ENCODE data around the gene NFKBIZ.
"Not testable (repeated sequence)": the region's sequence is repeated elsewhere in the genome, so short reads cannot be mapped to it uniquely, and the experiment has no call there.

Gene NFKBIZ

GRCh38 chr3:101900736-101901135, 51.4 kb downstream of the NFKBIZ start:
- no peak for DNase-seq (ENCODE audit: low read depth, low spot score)
- no peak for TF ChIP-seq EZH2 (IDR thresholded peaks at IDR 0.05)
- TF ChIP-seq POLR2AphosphoS5 (IDR thresholded peaks at IDR 0.05; ENCODE audit: borderline replicate concordance, low read depth, low read length) = no peak
- no peak for TF ChIP-seq FOXP2 (optimal IDR thresholded peaks at IDR 0.05; ENCODE audit: control extremely low read depth, extremely low read length, insufficient read depth)
- no peak overlapping the region for H3K9ac ChIP-seq (ENCODE audit: insufficient read length)
- no peak overlapping the region for H3K27ac ChIP-seq
- no peaks in the 10 kb centered on the region for H3K9me3 ChIP-seq (ENCODE audit: low read depth, low read length)
- H3K36me3 ChIP-seq (ENCODE audit: insufficient read depth, low read length) = no peaks in the 10 kb centered on the region
- H3K4me3 ChIP-seq = no peak overlapping the region

- TF ChIP-seq EZH2 (IDR thresholded peaks at IDR 0.05) = no peak
- TF ChIP-seq POLR2AphosphoS5 (IDR thresholded peaks at IDR 0.05; ENCODE audit: borderline replicate concordance, low read depth, low read length) = no peak
- TF ChIP-seq FOXP2 (optimal IDR thresholded peaks at IDR 0.05; ENCODE audit: control extremely low read depth, extremely low read length, insufficient read depth) = no peak
- no peak overlapping the region for H3K9ac ChIP-seq (ENCODE audit: insufficient read length)
Measured at GRCh38 chr3:101902041-101902440, 52.7 kb downstream of the NFKBIZ start.

GRCh38 chr3:101903451-101903871, 54.1 kb downstream of the NFKBIZ start:
- no peak overlapping the region for H3K9ac ChIP-seq (ENCODE audit: insufficient read length)
- TF ChIP-seq FOXP2 (optimal IDR thresholded peaks at IDR 0.05; ENCODE audit: control extremely low read depth, extremely low read length, insufficient read depth) (no peak), POLR2AphosphoS5 (IDR thresholded peaks at IDR 0.05; ENCODE audit: borderline replicate concordance, low read depth, low read length) (no peak), EZH2 (IDR thresholded peaks at IDR 0.05) (no peak)
- H3K4me3 ChIP-seq = no peak overlapping the region
- DNase-seq (ENCODE audit: low read depth, low spot score) = no peak
- no peak overlapping the region for H3K27ac ChIP-seq
- H3K36me3 ChIP-seq (ENCODE audit: insufficient read depth, low read length) = no peaks in the 10 kb centered on the region
- H3K9me3 ChIP-seq (ENCODE audit: low read depth, low read length) = no peaks in the 10 kb centered on the region

More at GRCh38 chr3:101902041-101902440, 52.7 kb downstream of the NFKBIZ start:
- H3K36me3 ChIP-seq (ENCODE audit: insufficient read depth, low read length) = no peaks in the 10 kb centered on the region
- no peak overlapping the region for H3K27ac ChIP-seq
- DNase-seq (ENCODE audit: low read depth, low spot score) = no peak
- no peak overlapping the region for H3K4me3 ChIP-seq
- H3K9me3 ChIP-seq (ENCODE audit: low read depth, low read length) = no peaks in the 10 kb centered on the region

- not testable (repeated sequence) for H3K27ac ChIP-seq; DNase-seq (ENCODE audit: low read depth, low spot score); H3K36me3 ChIP-seq (ENCODE audit: insufficient read depth, low read length); H3K4me3 ChIP-seq; H3K9me3 ChIP-seq (ENCODE audit: low read depth, low read length); H3K9ac ChIP-seq (ENCODE audit: insufficient read length)
Measured at GRCh38 chr3:101905573-101905972, 56.3 kb downstream of the NFKBIZ start.
